DMS79 (cell line): Measurements from ENCODE around the gene DES.
A peak's percentile ranks its signal among the peaks of the same experiment; 100 is the strongest.

ENCODE experiments used
- DNase-seq: peaks from one replicate; lab custom pipeline; 2025; lab: John Stamatoyannopoulos, UW

Gene DES

DNA sequence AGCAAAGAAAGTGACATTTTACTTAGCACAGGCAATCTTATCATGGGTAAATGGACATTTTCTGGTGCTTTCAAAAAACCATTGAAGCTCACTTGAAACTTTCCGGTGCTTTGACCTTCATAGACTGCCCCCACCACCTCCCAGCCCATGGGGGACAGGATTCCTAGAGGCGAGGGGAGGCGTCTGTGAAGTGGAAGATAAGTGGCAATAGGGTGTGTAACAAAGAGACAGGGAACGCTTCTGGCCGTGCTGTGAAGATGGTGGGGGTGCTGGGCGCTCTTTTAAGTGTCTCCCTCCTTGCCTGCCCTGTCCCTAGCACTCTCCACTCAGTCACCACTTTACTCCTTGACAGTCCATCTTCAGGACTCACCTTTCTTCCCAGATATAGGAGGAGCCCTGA, 57.1 kb downstream of the DES start:
- DNase-seq: peak; percentile 33

DNA sequence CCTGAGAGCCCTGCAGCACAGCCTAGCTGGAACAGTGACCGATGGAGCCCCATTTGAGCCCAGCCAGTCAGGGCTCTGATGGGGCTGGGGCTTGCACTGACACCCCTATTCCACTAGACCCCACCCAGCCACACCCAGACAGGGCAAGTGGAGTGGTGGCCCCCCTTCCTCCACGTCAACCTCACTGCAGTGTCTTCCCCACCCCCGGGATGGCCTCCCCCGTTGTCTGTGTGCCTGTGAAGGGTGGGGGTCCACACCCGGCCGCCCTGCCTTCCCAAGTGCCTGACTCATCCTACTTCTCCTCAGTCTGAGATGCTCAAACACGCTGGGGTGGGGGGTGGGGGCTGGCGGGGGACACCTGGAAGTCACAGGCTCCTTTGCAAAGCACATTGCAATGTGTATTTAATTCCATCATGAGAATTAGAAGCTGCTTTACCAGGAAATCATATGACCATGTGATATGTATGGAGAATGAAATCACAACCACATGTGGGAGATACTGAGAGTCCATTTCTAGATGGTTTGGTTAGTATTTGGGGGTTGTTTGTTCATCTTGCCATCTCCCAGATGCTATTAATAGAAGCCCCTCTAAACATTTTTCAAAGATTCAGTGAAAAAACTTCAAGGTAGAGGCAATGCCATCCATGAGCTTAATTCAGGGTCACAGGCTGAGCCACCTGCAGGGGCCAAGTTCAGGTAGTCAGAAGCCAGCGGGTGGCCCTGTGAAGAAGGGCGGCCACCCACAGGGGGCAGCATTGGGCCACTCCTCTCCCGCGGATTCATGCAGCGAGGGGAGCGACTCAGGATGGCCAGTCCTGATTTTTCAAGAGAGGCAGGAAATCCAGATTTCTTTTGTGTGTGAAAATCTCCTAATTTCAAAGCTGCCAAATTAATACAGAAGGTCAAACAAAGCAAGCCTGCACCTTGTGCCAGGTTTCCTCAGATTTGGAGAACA, 57.8 kb downstream of the DES start:
- no peak for DNase-seq
